Hepatocyte (in vitro differentiated cells): ENCODE results near the gene C2orf68. TPM values are rescaled to one million over a fixed set of nuclear protein-coding genes. Genes with fewer than 3 reads are reported as not detected.

Experiments used
- DNase-seq: peaks from one replicate; pipeline ENCODE4 v3.0.0-alpha.2; 2016; ENCODE audit warnings: low spot score
- H2AFZ ChIP-seq: fragments of 200-600 bp; sonication (generic); 2 replicates; pipeline ENCODE4 v1.6.0; 2016; ENCODE audit warnings: antibody characterized with exemption, mild to moderate bottlenecking
- H3K27ac ChIP-seq: fragments of 200-600 bp; sonication (generic); 2 replicates; pipeline ENCODE4 v1.5.1; 2016; ENCODE audit warnings: mild to moderate bottlenecking
- H3K27me3 ChIP-seq: fragments of 200-600 bp; sonication (generic); 2 replicates; pipeline ENCODE4 v1.6.1; 2016
- H3K36me3 ChIP-seq: fragments of 200-600 bp; sonication (generic); replicated peaks from 2 replicates; pipeline ENCODE4 v1.5.1; 2016; ENCODE audit warnings: low read depth; ENCODE audit not compliant: insufficient read depth
- H3K4me1 ChIP-seq: fragments of 200-600 bp; sonication (generic); 2 replicates; pipeline ENCODE4 v1.5.1; 2016; ENCODE audit warnings: mild to moderate bottlenecking, moderate library complexity; ENCODE audit not compliant: insufficient read depth
- H3K4me2 ChIP-seq: fragments of 200-600 bp; sonication (generic); 2 replicates; pipeline ENCODE4 v1.6.0; 2016
- H3K4me3 ChIP-seq: fragments of 200-600 bp; sonication (generic); 2 replicates; pipeline ENCODE4 v1.5.1; 2016; ENCODE audit warnings: mild to moderate bottlenecking
- H3K79me2 ChIP-seq: fragments of 200-600 bp; sonication (generic); 2 replicates; pipeline ENCODE4 v1.6.0; 2017; ENCODE audit warnings: mild to moderate bottlenecking
- H3K9me2 ChIP-seq: fragments of 200-600 bp; sonication (generic); replicated peaks from 2 replicates; pipeline ENCODE4 v1.6.0; 2017; ENCODE audit warnings: mild to moderate bottlenecking; ENCODE audit not compliant: insufficient read depth
- H3K9me3 ChIP-seq: fragments of 200-600 bp; sonication (generic); 2 replicates; pipeline ENCODE4 v1.5.1; 2016; ENCODE audit warnings: low read depth, mild to moderate bottlenecking
- H4K20me1 ChIP-seq: fragments of 200-600 bp; sonication (generic); 2 replicates; pipeline ENCODE4 v1.6.0; 2016; ENCODE audit warnings: mild to moderate bottlenecking; ENCODE audit not compliant: insufficient read depth, poor library complexity, severe bottlenecking
- EZH2 ChIP-seq: fragments of 200-600 bp; sonication (generic); IDR thresholded peaks from 2 replicates; pipeline ENCODE4 v1.6.1; 2016; ENCODE audit warnings: antibody characterized with exemption, mild to moderate bottlenecking, borderline replicate concordance
- EZH2phosphoT487 ChIP-seq: fragments of 200-600 bp; sonication (generic); IDR thresholded peaks from one replicate; pipeline ENCODE4 v1.6.1; 2018; ENCODE audit warnings: antibody characterized with exemption, mild to moderate bottlenecking, low read depth, moderate library complexity; ENCODE audit not compliant: unreplicated experiment, severe bottlenecking
- WGBS: methylation state at CpG from one replicate; pipeline ENCODE4 v1.1.6; 2016; ENCODE audit warnings: low lambda C conversion rate; ENCODE audit errors: missing lambda C conversion rate; 5-methylcytosine and 5-hydroxymethylcytosine counted together
- polyA plus RNA-seq: library from polyadenylated mRNA; unstranded; fragments of >200 nt; fragmentation: Nextera tagmentation; extraction: Ambion mirVana; gene quantifications from 2 replicates; pipeline ENCODE4 v1.2.1, GENCODE V29; 2016
- total RNA-seq: library from RNA; depleted of rRNA; stranded (reverse); fragments of >200 nt; gene quantifications from 2 replicates; pipeline ENCODE4 v1.2.3, GENCODE V29; 2014
- TF ChIP-seq, protein P1 (sequence below): fragments of 200-600 bp; sonication (generic); IDR thresholded peaks from 2 replicates; pipeline ENCODE4 v1.5.1; 2016; ENCODE audit warnings: antibody characterized with exemption, mild to moderate bottlenecking; ENCODE audit not compliant: poor library complexity

C2orf68 gene
- total and polyA plus RNA-seq, 2 experiments from 2014 or later = 21.6 to 28.3 TPM

DNA sequence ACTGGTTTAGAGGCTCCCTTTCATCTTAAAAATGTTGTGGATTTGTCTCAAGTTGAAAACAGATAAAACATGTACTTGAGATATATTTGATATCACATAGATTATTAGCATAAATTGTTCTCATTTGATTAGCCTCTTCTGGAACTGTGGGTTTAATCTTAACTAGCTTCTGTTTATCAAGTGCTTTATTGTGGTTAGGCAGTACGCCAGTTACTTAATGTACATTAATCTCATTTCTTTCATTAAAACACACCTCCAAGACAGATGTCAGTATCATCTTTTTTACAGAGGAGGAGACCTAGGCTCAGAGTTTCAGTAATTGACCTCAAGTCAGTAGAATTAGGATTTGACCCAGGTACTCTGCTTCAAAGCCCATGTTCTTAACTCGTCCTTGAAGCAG is 34.3 kb upstream of the C2orf68 start:
- no peak for DNase-seq
- no peaks in the 10 kb centered on the region for H3K36me3 ChIP-seq
- peaks cover 3% of the 10 kb centered on the region for H3K79me2 ChIP-seq
- no peak overlapping the region for H3K4me3 ChIP-seq
- H3K9me3 ChIP-seq = no peaks in the 10 kb centered on the region
- H4K20me1 ChIP-seq = no peaks in the 10 kb centered on the region
- no peak overlapping the region for H2AFZ ChIP-seq
- H3K9me2 ChIP-seq = no peaks in the 10 kb centered on the region
- H3K27ac ChIP-seq = no peak overlapping the region
- H3K27me3 ChIP-seq = no peaks in the 10 kb centered on the region
- H3K4me1 ChIP-seq = peaks cover 6% of the 10 kb centered on the region
- 96% methylated on average over 2 of the region's 2 CpGs for WGBS
- no peak overlapping the region for H3K4me2 ChIP-seq
- no peak for TF ChIP-seq EZH2
- TF ChIP-seq, protein P1, sequence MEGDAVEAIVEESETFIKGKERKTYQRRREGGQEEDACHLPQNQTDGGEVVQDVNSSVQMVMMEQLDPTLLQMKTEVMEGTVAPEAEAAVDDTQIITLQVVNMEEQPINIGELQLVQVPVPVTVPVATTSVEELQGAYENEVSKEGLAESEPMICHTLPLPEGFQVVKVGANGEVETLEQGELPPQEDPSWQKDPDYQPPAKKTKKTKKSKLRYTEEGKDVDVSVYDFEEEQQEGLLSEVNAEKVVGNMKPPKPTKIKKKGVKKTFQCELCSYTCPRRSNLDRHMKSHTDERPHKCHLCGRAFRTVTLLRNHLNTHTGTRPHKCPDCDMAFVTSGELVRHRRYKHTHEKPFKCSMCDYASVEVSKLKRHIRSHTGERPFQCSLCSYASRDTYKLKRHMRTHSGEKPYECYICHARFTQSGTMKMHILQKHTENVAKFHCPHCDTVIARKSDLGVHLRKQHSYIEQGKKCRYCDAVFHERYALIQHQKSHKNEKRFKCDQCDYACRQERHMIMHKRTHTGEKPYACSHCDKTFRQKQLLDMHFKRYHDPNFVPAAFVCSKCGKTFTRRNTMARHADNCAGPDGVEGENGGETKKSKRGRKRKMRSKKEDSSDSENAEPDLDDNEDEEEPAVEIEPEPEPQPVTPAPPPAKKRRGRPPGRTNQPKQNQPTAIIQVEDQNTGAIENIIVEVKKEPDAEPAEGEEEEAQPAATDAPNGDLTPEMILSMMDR = no peak
- TF ChIP-seq EZH2phosphoT487 = no peak

DNA sequence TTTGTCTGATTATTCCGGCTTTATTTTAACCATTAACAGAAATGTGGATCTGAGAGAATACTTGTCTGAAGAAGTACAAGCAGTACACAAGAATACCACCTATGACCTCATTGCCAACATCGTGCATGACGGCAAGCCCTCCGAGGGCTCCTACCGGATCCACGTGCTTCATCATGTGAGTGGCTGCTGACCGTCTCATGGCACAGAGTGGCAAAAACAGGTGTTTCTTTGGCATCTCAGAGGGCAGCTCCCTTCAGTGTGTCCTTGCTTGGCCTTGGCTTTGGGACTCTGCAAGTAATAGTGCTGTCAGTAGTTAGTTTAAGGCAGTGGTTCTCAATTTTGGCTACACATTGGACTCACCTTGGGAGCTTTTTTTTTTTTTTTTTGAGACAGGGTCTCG is 33.0 kb upstream of the C2orf68 start:
- Histone ChIP-seq H3K27me3 (no peaks in the 10 kb centered on the region), H3K4me3 (no peak overlapping the region), H4K20me1 (no peaks in the 10 kb centered on the region), H3K27ac (no peak overlapping the region), H3K79me2 (peaks cover 6% of the 10 kb centered on the region), H3K9me2 (no peaks in the 10 kb centered on the region), H3K9me3 (no peaks in the 10 kb centered on the region), H3K36me3 (no peaks in the 10 kb centered on the region), H3K4me1 (peaks cover 6% of the 10 kb centered on the region), H2AFZ (no peak overlapping the region), H3K4me2 (no peak overlapping the region)
- WGBS = 98% methylated on average over 8 of the region's 8 CpGs
- no peak for DNase-seq
- TF ChIP-seq EZH2phosphoT487 = no peak
- TF ChIP-seq EZH2 = no peak
- TF ChIP-seq, protein P1 = no peak

DNA sequence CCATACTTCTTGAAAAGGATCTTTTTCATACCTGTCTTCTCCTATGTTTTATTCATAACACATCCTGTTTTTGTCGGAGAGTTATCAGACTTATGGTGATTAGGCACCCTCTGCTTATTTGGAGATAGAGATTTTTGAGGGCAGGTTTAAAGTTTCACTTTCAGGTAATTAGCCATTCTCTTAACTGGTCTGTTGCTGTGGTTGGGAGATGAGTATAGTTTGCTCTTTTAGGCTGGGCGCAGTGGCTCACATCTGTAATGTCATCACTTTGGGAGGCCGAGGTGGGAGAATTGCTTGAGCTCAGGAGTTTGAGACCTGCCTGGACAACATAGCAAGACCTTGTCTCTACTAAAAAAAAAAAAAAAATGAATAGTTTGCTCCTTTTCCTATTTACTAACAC is 30.9 kb upstream of the C2orf68 start:
- no peak overlapping the region for H2AFZ ChIP-seq
- H3K27me3 ChIP-seq = no peaks in the 10 kb centered on the region
- no peak overlapping the region for H3K4me2 ChIP-seq
- H3K27ac ChIP-seq = no peak overlapping the region
- H3K4me1 ChIP-seq = no peaks in the 10 kb centered on the region
- no peaks in the 10 kb centered on the region for H3K9me3 ChIP-seq
- no peaks in the 10 kb centered on the region for H3K9me2 ChIP-seq
- WGBS = 99% methylated on average over 3 of the region's 3 CpGs
- TF ChIP-seq, protein P1 = no peak
- no peak for TF ChIP-seq EZH2phosphoT487
- H3K36me3 ChIP-seq = no peaks in the 10 kb centered on the region
- no peak for DNase-seq
- H3K4me3 ChIP-seq = no peak overlapping the region
- no peaks in the 10 kb centered on the region for H4K20me1 ChIP-seq
- peaks cover 12% of the 10 kb centered on the region for H3K79me2 ChIP-seq

DNA sequence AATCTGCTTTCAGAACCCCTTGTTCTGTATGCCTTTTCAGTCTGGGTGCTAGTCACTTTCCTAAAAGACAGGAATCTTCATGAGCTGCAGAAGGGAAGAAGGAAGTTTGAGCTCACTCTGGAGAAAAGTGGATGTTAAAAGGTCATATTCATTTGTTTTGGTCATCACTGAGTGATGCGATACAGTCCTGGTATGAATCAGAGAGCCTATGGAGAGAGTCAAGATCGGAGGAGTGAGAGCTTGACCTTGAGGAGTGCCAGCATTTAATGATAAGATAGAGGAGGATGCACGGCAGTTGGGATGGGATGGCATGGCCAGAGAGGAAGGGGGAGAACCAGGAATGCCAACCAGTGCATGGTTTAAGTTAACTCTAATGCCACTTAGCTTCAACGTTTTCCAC is 23.8 kb upstream of the C2orf68 start:
- H3K4me1 ChIP-seq = no peaks in the 10 kb centered on the region
- 86% methylated on average over 4 of the region's 4 CpGs for WGBS
- H2AFZ ChIP-seq = no peak overlapping the region
- H3K4me3 ChIP-seq = no peak overlapping the region
- H3K27ac ChIP-seq = no peak overlapping the region
- peaks cover 13% of the 10 kb centered on the region for H3K79me2 ChIP-seq
- TF ChIP-seq EZH2 (no peak), EZH2phosphoT487 (no peak)
- TF ChIP-seq, protein P1 = no peak
- no peaks in the 10 kb centered on the region for H3K27me3 ChIP-seq
- no peaks in the 10 kb centered on the region for H3K9me3 ChIP-seq
- no peaks in the 10 kb centered on the region for H3K9me2 ChIP-seq
- DNase-seq = no peak
- no peak overlapping the region for H3K4me2 ChIP-seq
- no peaks in the 10 kb centered on the region for H4K20me1 ChIP-seq
- no peaks in the 10 kb centered on the region for H3K36me3 ChIP-seq
